Keratinocyte (primary cell): ENCODE results near the gene FAM161B. TPM values are rescaled to one million over a fixed set of nuclear protein-coding genes. Genes with fewer than 3 reads are reported as not detected.

Source experiments
- DNase-seq: peaks from one replicate; pipeline ENCODE4 v3.0.0-alpha.2; 2011; ENCODE audit warnings: low read depth, missing footprints, low spot score
- FAIRE-seq: peaks from 2 replicates; lab custom pipeline; 2011; peaks lifted over from hg19 to GRCh38; lab: Jason Lieb, UNC
- H2AFZ ChIP-seq: 2 replicates; pipeline ENCODE4 v1.6.0; 2012; ENCODE audit warnings: low read length, control low read depth, inconsistent platforms; ENCODE audit not compliant: control insufficient read depth
- H3K27ac ChIP-seq: 2 replicates; pipeline ENCODE4 v1.5.1; 2011; ENCODE audit warnings: low read length; ENCODE audit not compliant: control insufficient read depth, insufficient read depth
- H3K27me3 ChIP-seq: 3 replicates; pipeline ENCODE4 v1.6.0; 2011; ENCODE audit warnings: low read length; ENCODE audit not compliant: control insufficient read depth, insufficient read depth; ENCODE audit errors: extremely low read depth
- H3K36me3 ChIP-seq, 2 experiments: 2 replicates in 1 of 2; 3 replicates in 1 of 2; pipeline ENCODE4 v1.5.1; 2011; ENCODE audit warnings: low read length in 2 of 2, mild to moderate bottlenecking in 1 of 2; ENCODE audit not compliant: control insufficient read depth in 2 of 2, insufficient read depth in 2 of 2; ENCODE audit errors: extremely low read depth in 1 of 2
- H3K4me1 ChIP-seq: 3 replicates; pipeline ENCODE4 v1.5.1; 2011; ENCODE audit warnings: low read length; ENCODE audit not compliant: control insufficient read depth, insufficient read depth; ENCODE audit errors: extremely low read depth
- H3K4me2 ChIP-seq: 3 replicates; pipeline ENCODE4 v1.6.0; 2011; ENCODE audit warnings: low read depth, low read length; ENCODE audit not compliant: control insufficient read depth, insufficient read depth; ENCODE audit errors: extremely low read depth
- H3K4me3 ChIP-seq, 3 experiments: fragments of 200-600 bp in 1 of 3; sonication (generic) in 1 of 3; 2 replicates in 2 of 3; 3 replicates in 1 of 3; pipeline ENCODE4 v1.5.1; 2011 to 2016; ENCODE audit warnings: low read length in 3 of 3, mild to moderate bottlenecking in 3 of 3, control low read depth in 2 of 3, inconsistent platforms in 1 of 3, low read depth in 1 of 3, mixed read lengths in 1 of 3, mixed run types in 1 of 3, moderate library complexity in 1 of 3; ENCODE audit not compliant: control insufficient read depth in 2 of 3, insufficient read depth in 2 of 3; ENCODE audit errors: extremely low read depth in 1 of 3
- H3K79me2 ChIP-seq: 2 replicates; pipeline ENCODE4 v1.6.0; 2012; ENCODE audit warnings: low read length; ENCODE audit not compliant: control insufficient read depth, insufficient read depth
- H3K9ac ChIP-seq: 3 replicates; pipeline ENCODE4 v1.6.0; 2011; ENCODE audit warnings: low read length; ENCODE audit not compliant: control insufficient read depth, insufficient read depth; ENCODE audit errors: extremely low read depth
- H3K9me1 ChIP-seq: 3 replicates; pipeline ENCODE4 v1.6.0; 2011; ENCODE audit warnings: low read length; ENCODE audit not compliant: control insufficient read depth, insufficient read depth; ENCODE audit errors: extremely low read depth
- H3K9me3 ChIP-seq: 2 replicates; pipeline ENCODE4 v1.5.1; 2012; ENCODE audit warnings: low read depth, low read length; ENCODE audit not compliant: control insufficient read depth
- H4K20me1 ChIP-seq: 3 replicates; pipeline ENCODE4 v1.6.0; 2011; ENCODE audit warnings: low read length; ENCODE audit not compliant: control insufficient read depth, insufficient read depth; ENCODE audit errors: extremely low read depth
- EZH2 ChIP-seq: IDR thresholded peaks from one replicate; pipeline ENCODE4 v1.6.1; 2012; ENCODE audit warnings: inconsistent platforms, mild to moderate bottlenecking, low read length, moderate library complexity
- dilution Hi-C: fragments of 300-500 bp; cut with MboI; formaldehyde crosslinking; loops from one replicate; pipeline ENCODE4 v1.7.0; 2020; ENCODE audit warnings: low sequenced_read_pairs; ENCODE audit not compliant: extremely low pct_ligation_motif_present
- polyA plus RNA-seq, 5 experiments: library from polyadenylated mRNA; depleted of rRNA in 3 of 5; stranded (reverse) in 3 of 5; stranded (forward) in 1 of 5; unstranded in 1 of 5; fragments of >200 nt; gene quantifications; 1 replicate in 1 of 5; 2 replicates in 3 of 5; 3 replicates in 1 of 5; pipeline versions ENCODE4 v1.2.1 to v1.2.3, GENCODE V29; 2011 to 2012; ENCODE audit warnings: missing spikeins in 2 of 5, low read depth in 1 of 5, low replicate concordance in 1 of 5
- TF ChIP-seq, protein P1 (sequence below), 3 experiments: IDR thresholded peaks in 1 of 3; conservative IDR thresholded peaks in 1 of 3; optimal IDR thresholded peaks in 1 of 3; 2 replicates in 2 of 3; 3 replicates in 1 of 3; pipeline versions ENCODE3 to v1.5.1; 2011; ENCODE audit warnings: low read length in 3 of 3, mild to moderate bottlenecking in 3 of 3, moderate library complexity in 2 of 3, control low read depth in 1 of 3, inconsistent platforms in 1 of 3; ENCODE audit not compliant: insufficient read depth in 2 of 3; ENCODE audit errors: extremely low read depth in 1 of 3

The FAM161B gene
- polyA plus RNA-seq, 1 donor (not counting 4 experiments of a cell fraction or from before 2014, with no cell fraction given) = 1.5 TPM

DNA sequence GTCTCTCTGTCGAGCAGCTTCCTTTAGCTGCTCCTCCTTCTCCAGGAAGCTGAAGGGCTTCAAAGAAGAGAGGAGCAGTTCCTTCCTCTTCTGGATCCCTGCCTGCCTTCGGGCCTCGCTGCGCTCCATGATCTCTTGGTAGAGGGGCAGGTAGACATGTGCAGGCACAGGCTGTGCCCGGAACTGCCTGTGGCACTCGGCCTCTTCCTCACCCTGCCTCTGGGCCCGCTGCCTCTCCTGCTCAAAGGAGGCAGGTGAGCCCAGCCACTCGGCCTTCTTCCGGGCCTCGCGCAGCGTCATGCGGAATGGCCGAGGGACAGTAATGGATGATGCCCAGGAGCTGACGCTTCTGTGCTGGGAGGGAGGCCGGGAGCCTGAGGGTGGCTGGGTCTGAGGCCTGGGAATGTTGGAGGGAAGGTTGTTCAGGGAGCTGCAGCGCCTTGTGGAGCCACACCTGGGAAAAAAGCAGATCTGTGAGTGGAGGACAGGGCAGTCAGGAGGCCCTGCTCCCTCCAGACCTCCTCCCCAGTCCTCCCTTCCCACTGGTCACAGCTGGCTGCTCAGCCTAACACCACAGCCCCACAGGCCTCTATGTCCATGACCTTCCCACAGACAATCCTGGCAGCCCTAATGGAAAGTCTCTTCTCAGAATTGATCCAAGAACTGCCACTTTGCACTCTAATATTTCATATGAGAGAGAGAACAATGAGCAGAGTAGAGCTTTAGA is 5.3 kb downstream of the FAM161B start:
- DNase-seq = no peak
- Histone ChIP-seq H3K4me3 (no peak overlapping the region), H3K4me1 (no peaks in the 10 kb centered on the region), H3K27ac (no peak overlapping the region), H2AFZ (no peak overlapping the region), H3K9me3 (no peaks in the 10 kb centered on the region), H3K36me3 (peaks cover 0 to 10% of the 10 kb centered on the region in 2 experiments), H3K79me2 (no peaks in the 10 kb centered on the region), H4K20me1 (no peaks in the 10 kb centered on the region), H3K27me3 (no peaks in the 10 kb centered on the region), H3K9me1 (no peaks in the 10 kb centered on the region), H3K9ac (no peak overlapping the region), H3K4me2 (no peak overlapping the region)
- TF ChIP-seq, protein P1, sequence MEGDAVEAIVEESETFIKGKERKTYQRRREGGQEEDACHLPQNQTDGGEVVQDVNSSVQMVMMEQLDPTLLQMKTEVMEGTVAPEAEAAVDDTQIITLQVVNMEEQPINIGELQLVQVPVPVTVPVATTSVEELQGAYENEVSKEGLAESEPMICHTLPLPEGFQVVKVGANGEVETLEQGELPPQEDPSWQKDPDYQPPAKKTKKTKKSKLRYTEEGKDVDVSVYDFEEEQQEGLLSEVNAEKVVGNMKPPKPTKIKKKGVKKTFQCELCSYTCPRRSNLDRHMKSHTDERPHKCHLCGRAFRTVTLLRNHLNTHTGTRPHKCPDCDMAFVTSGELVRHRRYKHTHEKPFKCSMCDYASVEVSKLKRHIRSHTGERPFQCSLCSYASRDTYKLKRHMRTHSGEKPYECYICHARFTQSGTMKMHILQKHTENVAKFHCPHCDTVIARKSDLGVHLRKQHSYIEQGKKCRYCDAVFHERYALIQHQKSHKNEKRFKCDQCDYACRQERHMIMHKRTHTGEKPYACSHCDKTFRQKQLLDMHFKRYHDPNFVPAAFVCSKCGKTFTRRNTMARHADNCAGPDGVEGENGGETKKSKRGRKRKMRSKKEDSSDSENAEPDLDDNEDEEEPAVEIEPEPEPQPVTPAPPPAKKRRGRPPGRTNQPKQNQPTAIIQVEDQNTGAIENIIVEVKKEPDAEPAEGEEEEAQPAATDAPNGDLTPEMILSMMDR (optimal IDR thresholded peaks at IDR 0.05 in 1 of 3, IDR thresholded peaks at IDR 0.05 in 1 of 3, conservative IDR thresholded peaks at IDR 0.05 in 1 of 3; ENCODE audit: extremely low read depth in 1 of 3, insufficient read depth in 2 of 3, low read length in 3 of 3) = no peak
- TF ChIP-seq EZH2 = no peak
- dilution Hi-C loops = no loop called here
- FAIRE-seq = no peak

DNA sequence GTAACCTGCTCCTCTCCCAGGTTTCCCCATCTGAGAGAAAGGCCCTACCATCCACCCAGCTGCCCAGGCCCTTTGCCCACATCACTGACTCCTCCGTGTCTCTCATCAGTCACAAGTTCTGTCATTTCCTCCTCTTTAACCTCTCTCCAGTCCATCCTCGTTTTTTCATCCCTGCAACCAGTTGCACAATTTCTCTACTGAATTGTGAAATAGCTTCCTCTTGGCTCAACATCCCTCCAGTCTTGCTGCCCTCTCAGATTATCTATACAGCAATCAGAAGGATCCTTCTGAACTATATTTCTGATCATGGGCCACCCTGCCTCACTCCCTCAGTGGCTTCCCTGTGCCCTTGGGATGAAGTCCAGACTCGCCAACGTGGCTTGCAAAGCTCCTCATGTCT is 6.8 kb downstream of the FAM161B start:
- no peak overlapping the region for H3K9ac ChIP-seq

More for the DNA sequence above, 6.8 kb downstream of the FAM161B start:
- no peaks in the 10 kb centered on the region for H3K79me2 ChIP-seq
- no peak overlapping the region for H3K27ac ChIP-seq
- no peak overlapping the region for H2AFZ ChIP-seq
- no peaks in the 10 kb centered on the region for H3K9me3 ChIP-seq
- H3K4me3 ChIP-seq = no peak overlapping the region
- peaks cover 0 to 10% of the 10 kb centered on the region in 2 experiments for H3K36me3 ChIP-seq
- no peaks in the 10 kb centered on the region for H3K9me1 ChIP-seq
- H3K4me1 ChIP-seq = no peaks in the 10 kb centered on the region
- DNase-seq (no peak), FAIRE-seq (no peak)
- H4K20me1 ChIP-seq = no peaks in the 10 kb centered on the region
- dilution Hi-C loops = no loop called here
- no peaks in the 10 kb centered on the region for H3K27me3 ChIP-seq
- TF ChIP-seq, protein P1 (optimal IDR thresholded peaks at IDR 0.05 in 1 of 3, IDR thresholded peaks at IDR 0.05 in 1 of 3, conservative IDR thresholded peaks at IDR 0.05 in 1 of 3; ENCODE audit: extremely low read depth in 1 of 3, insufficient read depth in 2 of 3, low read length in 3 of 3) = no peak
- no peak for TF ChIP-seq EZH2
- no peak overlapping the region for H3K4me2 ChIP-seq
